Measurements from ENCODE around the gene RNASE9. TPM values are rescaled to one million over a fixed set of nuclear protein-coding genes. Genes with fewer than 3 reads are reported as not detected.
"Not testable (repeated sequence)": the region's sequence is repeated elsewhere in the genome, so short reads cannot be mapped to it uniquely, and the experiment has no call there.

Gene RNASE9
- total and polyA plus RNA-seq, 7 donors = not detected

DNA sequence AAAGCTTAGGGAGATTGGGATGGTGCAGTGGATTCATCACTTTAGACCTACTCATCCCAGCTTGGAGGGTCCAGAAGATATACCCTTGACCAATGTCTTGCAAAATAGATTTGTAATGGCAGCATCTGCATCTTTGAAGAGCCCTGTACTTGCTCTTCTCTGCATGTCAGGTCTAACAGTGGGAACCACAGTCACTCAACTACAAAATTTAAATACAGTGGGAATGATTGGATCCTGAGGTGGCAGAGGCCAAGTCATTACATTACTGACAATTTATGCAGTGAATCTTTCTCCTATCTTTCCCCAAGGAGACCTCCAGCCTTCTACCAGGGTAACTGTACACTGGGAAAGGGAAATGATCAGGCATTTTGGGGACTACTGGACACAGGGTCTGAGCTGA lies 8.2 kb upstream of the RNASE9 start:
- H3K4me3 ChIP-seq = no peak overlapping the region
- H3K27ac ChIP-seq = no peak overlapping the region
- no peak for ATAC-seq
- no peak for DNase-seq
- H3K27me3 ChIP-seq (ENCODE audit: insufficient read depth in 3 of 3, low read length in 2 of 3) = peaks cover 0 to 3% (median 0%) of the 10 kb centered on the region in 3 donors
- no peaks in the 10 kb centered on the region for H3K4me1 ChIP-seq
- TF ChIP-seq, protein P1, sequence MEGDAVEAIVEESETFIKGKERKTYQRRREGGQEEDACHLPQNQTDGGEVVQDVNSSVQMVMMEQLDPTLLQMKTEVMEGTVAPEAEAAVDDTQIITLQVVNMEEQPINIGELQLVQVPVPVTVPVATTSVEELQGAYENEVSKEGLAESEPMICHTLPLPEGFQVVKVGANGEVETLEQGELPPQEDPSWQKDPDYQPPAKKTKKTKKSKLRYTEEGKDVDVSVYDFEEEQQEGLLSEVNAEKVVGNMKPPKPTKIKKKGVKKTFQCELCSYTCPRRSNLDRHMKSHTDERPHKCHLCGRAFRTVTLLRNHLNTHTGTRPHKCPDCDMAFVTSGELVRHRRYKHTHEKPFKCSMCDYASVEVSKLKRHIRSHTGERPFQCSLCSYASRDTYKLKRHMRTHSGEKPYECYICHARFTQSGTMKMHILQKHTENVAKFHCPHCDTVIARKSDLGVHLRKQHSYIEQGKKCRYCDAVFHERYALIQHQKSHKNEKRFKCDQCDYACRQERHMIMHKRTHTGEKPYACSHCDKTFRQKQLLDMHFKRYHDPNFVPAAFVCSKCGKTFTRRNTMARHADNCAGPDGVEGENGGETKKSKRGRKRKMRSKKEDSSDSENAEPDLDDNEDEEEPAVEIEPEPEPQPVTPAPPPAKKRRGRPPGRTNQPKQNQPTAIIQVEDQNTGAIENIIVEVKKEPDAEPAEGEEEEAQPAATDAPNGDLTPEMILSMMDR (IDR thresholded peaks at IDR 0.05) = no peak
- no peaks in the 10 kb centered on the region for H3K36me3 ChIP-seq (ENCODE audit: insufficient read depth in 1 of 2, low read depth in 1 of 2)
- intact Hi-C loops (cut with DNase I) = loop anchor here in 1 of 2 donors (10.0 kb wide), 1 partner anchor 84 kb away; no protein-coding TSS in a partner anchor
- H3K9me3 ChIP-seq = peaks cover 14% of the 10 kb centered on the region

GRCh38 chr14:20568393-20568792 lies 7.5 kb upstream of the RNASE9 start:
- Histone ChIP-seq H3K9me3 (peaks cover 14% of the 10 kb centered on the region), H3K36me3 (ENCODE audit: insufficient read depth in 1 of 2, low read depth in 1 of 2) (no peaks in the 10 kb centered on the region), H3K27ac (no peak overlapping the region), H3K27me3 (ENCODE audit: insufficient read depth in 3 of 3, low read length in 2 of 3) (peaks cover 0 to 2% (median 0%) of the 10 kb centered on the region in 3 donors), H3K4me1 (no peaks in the 10 kb centered on the region), H3K4me3 (no peak overlapping the region)
- TF ChIP-seq, protein P1 (IDR thresholded peaks at IDR 0.05) = no peak
- intact Hi-C loops (cut with DNase I) = loop anchor here in 1 of 2 donors (10.0 kb wide), 1 partner anchor 84 kb away; no protein-coding TSS in a partner anchor
- ATAC-seq = no peak
- WGBS, 3 donors = 73 to 80% (median 73%) methylated on average over 3 of the region's 3 CpGs
- DNase-seq = no peak

DNA sequence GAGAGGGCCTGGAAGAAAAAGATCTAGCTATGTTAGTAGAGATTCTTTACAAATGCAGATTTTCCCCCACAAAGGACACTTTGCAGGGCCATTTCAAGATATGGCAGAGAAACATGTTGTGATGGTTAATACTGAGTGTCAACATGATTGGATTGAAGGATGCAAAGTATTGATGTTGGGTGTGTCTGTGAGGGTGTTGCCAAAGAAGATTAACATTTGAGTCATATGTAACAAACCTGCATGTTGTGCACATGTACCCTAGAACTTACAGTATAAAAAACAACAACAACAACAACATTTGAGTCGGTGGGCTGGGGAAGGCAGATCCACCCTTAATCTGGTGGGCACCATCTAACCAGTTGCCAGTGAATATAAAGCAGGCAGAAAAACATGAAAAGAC lies 6.4 kb upstream of the RNASE9 start:
- H3K4me3 ChIP-seq; H3K27me3 ChIP-seq (ENCODE audit: insufficient read depth in 3 of 3, low read length in 2 of 3); DNase-seq; H3K36me3 ChIP-seq (ENCODE audit: insufficient read depth in 1 of 2, low read depth in 1 of 2); H3K4me1 ChIP-seq; H3K27ac ChIP-seq; ATAC-seq: not testable (repeated sequence)
- H3K9me3 ChIP-seq = peaks cover 14% of the 10 kb centered on the region
- intact Hi-C loops (cut with DNase I) = loop anchor here in 1 of 2 donors (10.0 kb wide), 1 partner anchor 82 kb away; no protein-coding TSS in a partner anchor
- WGBS, 3 donors = 76 to 87% (median 81%) methylated on average over 1 of the region's 1 CpG

GRCh38 chr14:20564501-20564997 lies 3.7 kb upstream of the RNASE9 start:
- ATAC-seq = no peak
- DNase-seq = no peak

DNA sequence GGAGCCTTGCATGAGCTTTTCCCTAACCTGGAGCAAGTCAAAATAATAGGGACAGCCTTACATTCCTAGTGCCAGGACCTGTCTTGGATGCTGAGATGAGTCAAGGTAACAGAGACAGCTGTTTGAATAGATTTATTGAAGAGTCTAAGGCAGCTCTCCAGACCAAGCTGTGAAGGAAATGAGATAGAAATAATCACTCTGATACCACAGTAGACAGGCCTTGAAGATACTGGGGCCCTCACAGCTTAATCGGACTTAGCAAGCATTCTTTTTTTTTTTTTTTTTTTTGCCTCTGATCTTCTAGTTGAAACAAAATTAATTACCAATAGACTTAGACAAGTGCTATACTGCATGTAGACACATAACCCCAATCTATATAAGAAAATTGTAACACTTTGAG lies 3.1 kb upstream of the RNASE9 start:
- ATAC-seq (no peak), DNase-seq (no peak)
- Histone ChIP-seq H3K27me3 (ENCODE audit: insufficient read depth in 3 of 3, low read length in 2 of 3) (peaks cover 0 to 2% (median 0%) of the 10 kb centered on the region in 3 donors), H3K36me3 (ENCODE audit: insufficient read depth in 1 of 2, low read depth in 1 of 2) (no peaks in the 10 kb centered on the region), H3K4me3 (no peak overlapping the region), H3K27ac (no peak overlapping the region), H3K4me1 (no peaks in the 10 kb centered on the region), H3K9me3 (peaks cover 5% of the 10 kb centered on the region)
- WGBS, 3 donors = 88 to 93% (median 90%) methylated on average over 1 of the region's 1 CpG
- intact Hi-C loops (cut with DNase I) = loop anchor here in 1 of 2 donors (10.0 kb wide), 1 partner anchor 79 kb away; no protein-coding TSS in a partner anchor
- TF ChIP-seq, protein P1 (IDR thresholded peaks at IDR 0.05) = no peak

More at GRCh38 chr14:20564501-20564997, 3.7 kb upstream of the RNASE9 start:
- TF ChIP-seq, protein P1 (IDR thresholded peaks at IDR 0.05) = no peak
- intact Hi-C loops (cut with DNase I) = loop anchor here in 1 of 2 donors (10.0 kb wide), 1 partner anchor 80 kb away; no protein-coding TSS in a partner anchor
- 84 to 89% (median 85%) methylated on average over 2 of the region's 2 CpGs for WGBS, 3 donors
- H3K9me3 ChIP-seq = peaks cover 11% of the 10 kb centered on the region
- no peak overlapping the region for H3K4me3 ChIP-seq
- H3K27ac ChIP-seq = no peak overlapping the region
- H3K4me1 ChIP-seq = no peaks in the 10 kb centered on the region
- peaks cover 0 to 2% (median 0%) of the 10 kb centered on the region in 3 donors for H3K27me3 ChIP-seq (ENCODE audit: insufficient read depth in 3 of 3, low read length in 2 of 3)
- H3K36me3 ChIP-seq (ENCODE audit: insufficient read depth in 1 of 2, low read depth in 1 of 2) = no peaks in the 10 kb centered on the region

Measured in psoas muscle (tissue), 8 donors.